ENCODE results near the gene CCNG1.

GRCh38 chr5:163460562-163461171 lies 23.3 kb downstream of the CCNG1 start, which contains the start of gene HMMR:
- no peak for TF ChIP-seq CTCF (IDR thresholded peaks at IDR 0.05 in 8 of 11, conservative IDR thresholded peaks at IDR 0.05 in 3 of 11)
- TF ChIP-seq POLR2AphosphoS5 (IDR thresholded peaks at IDR 0.05) = no peak

Measured in spleen (tissue), 7 donors.